Liver (tissue), 3 donors: Measurements from ENCODE around the gene CD274.

ENCODE experiments used
- CTCF ChIP-seq: fragments of 150-350 bp; IDR thresholded peaks from 2 replicates; pipeline ENCODE4 v1.5.1; 2017; ENCODE audit warnings: improper control_type of control experiment, low read depth, low read length; ENCODE audit not compliant: missing input control
- JUND ChIP-seq, 2 donors: IDR thresholded peaks; 2 replicates each; pipeline ENCODE4 v1.6.1; 2016; ENCODE audit warnings: antibody characterized with exemption in 2 of 2
- donor health status: healthy.
- donor health status: healthy.

DNA sequence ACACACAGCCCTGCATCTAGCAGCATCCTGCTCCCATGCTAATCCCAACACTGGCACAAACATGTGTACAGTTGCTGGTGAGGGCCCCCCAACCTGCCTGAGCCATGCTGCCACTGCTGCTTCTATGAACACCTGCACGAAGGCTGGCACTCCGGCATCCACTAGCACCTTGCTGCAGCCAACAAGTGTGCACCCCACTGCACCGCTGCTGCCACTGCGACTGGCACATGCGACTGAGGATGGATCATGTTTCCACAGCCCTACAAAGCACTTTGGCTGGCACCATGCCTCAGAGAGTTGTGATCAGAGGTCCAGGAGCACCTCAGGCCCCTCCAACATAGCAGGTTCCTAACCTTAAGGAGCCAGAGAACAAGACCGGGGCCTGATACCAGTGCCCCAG is 52.2 kb downstream of the CD274 start:
- no peak for TF ChIP-seq CTCF
- no peak for TF ChIP-seq JUND (IDR thresholded peaks at IDR 0.05)
